ENCODE data around the gene ANXA6. TPM values are rescaled to one million over a fixed set of nuclear protein-coding genes. Genes with fewer than 3 reads are reported as not detected.

Gene ANXA6
- total RNA-seq, 4 donors from 2014 or later, result 8.6 to 80.3 (median 24.9) TPM

GRCh38 chr5:151126199-151126645 lies 31.4 kb downstream of the ANXA6 start:
- H3K9me3 ChIP-seq, result no peaks in the 10 kb centered on the region
- no peak overlapping the region for H3K4me3 ChIP-seq
- H3K27me3 ChIP-seq, result no peaks in the 10 kb centered on the region
- no peak for DNase-seq
- WGBS, 2 donors, result 12 to 24% methylated on average over 7 of the region's 9 CpGs
- H3K36me3 ChIP-seq, result peaks cover 0 to 94% (median 11%) of the 10 kb centered on the region in 3 donors
- TF ChIP-seq, protein P1, sequence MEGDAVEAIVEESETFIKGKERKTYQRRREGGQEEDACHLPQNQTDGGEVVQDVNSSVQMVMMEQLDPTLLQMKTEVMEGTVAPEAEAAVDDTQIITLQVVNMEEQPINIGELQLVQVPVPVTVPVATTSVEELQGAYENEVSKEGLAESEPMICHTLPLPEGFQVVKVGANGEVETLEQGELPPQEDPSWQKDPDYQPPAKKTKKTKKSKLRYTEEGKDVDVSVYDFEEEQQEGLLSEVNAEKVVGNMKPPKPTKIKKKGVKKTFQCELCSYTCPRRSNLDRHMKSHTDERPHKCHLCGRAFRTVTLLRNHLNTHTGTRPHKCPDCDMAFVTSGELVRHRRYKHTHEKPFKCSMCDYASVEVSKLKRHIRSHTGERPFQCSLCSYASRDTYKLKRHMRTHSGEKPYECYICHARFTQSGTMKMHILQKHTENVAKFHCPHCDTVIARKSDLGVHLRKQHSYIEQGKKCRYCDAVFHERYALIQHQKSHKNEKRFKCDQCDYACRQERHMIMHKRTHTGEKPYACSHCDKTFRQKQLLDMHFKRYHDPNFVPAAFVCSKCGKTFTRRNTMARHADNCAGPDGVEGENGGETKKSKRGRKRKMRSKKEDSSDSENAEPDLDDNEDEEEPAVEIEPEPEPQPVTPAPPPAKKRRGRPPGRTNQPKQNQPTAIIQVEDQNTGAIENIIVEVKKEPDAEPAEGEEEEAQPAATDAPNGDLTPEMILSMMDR (IDR thresholded peaks at IDR 0.05), result peak; percentile 72 to 86 (median 80)
- no peak for TF ChIP-seq POLR2A (IDR thresholded peaks at IDR 0.05)
- intact Hi-C loops (cut with DNase I), result loop anchor here (10.0 kb wide), 1 partner anchor 109 kb away; no protein-coding TSS in a partner anchor
- peaks cover 0 to 44% (median 3%) of the 10 kb centered on the region in 3 donors for H3K4me1 ChIP-seq
- H3K27ac ChIP-seq, result no peak overlapping the region

DNA sequence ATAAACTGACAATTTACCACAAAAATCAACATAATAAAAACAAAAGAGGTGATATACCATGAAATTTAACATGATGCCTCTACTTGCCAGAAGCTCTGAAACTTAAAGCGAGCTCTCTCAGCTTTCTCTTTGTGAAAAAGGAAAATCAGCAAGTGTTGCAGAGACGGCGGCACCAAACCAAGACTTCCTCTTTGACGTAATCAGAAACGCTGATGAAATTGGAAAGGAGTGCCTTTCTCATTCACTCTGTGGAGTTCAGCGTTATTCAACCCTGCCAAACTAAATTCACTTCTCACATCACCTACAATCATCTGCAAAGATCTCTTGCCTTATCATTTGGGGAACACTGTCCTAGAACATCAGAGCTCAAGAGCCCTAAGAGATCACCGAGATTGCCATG lies 32.2 kb downstream of the ANXA6 start:
- Histone ChIP-seq H3K4me1 (peaks cover 0 to 52% (median 3%) of the 10 kb centered on the region in 3 donors), H3K27ac (no peak overlapping the region), H3K4me3 (no peak overlapping the region), H3K27me3 (no peaks in the 10 kb centered on the region), H3K9me3 (no peaks in the 10 kb centered on the region), H3K36me3 (peaks cover 0 to 92% (median 15%) of the 10 kb centered on the region in 3 donors)
- intact Hi-C loops (cut with DNase I), result loop anchor here (10.0 kb wide), 1 partner anchor 109 kb away; no protein-coding TSS in a partner anchor
- WGBS, 2 donors, result 53 to 63% methylated on average over 6 to 7 of the region's 7 CpGs
- TF ChIP-seq, protein P1 (IDR thresholded peaks at IDR 0.05), result no peak
- no peak for TF ChIP-seq POLR2A (IDR thresholded peaks at IDR 0.05)
- no peak for DNase-seq

GRCh38 chr5:151123897-151124751 lies 33.5 kb downstream of the ANXA6 start:
- Histone ChIP-seq H3K27me3 (no peaks in the 10 kb centered on the region), H3K9me3 (no peaks in the 10 kb centered on the region), H3K36me3 (peaks cover 0 to 89% (median 20%) of the 10 kb centered on the region in 3 donors), H3K4me3 (no peak overlapping the region), H3K4me1 (peaks cover 0 to 65% (median 3%) of the 10 kb centered on the region in 3 donors), H3K27ac (peak overlapping the region in 1 of 4 donors; percentile 26)
- TF ChIP-seq, protein P1 (IDR thresholded peaks at IDR 0.05), result no peak
- peak in 1 of 4 donors; percentile 2 for TF ChIP-seq POLR2A (IDR thresholded peaks at IDR 0.05)
- WGBS, 2 donors, result 51 to 56% methylated on average over 6 to 16 of the region's 17 CpGs
- peak; percentile 27 for DNase-seq
- intact Hi-C loops (cut with DNase I), result loop anchor here (5.0 to 10.0 kb wide), 2 partner anchors 33 to 111 kb away; partner anchors contain the start of gene ANXA6

- peaks cover 0 to 66% (median 3%) of the 10 kb centered on the region in 3 donors for H3K4me1 ChIP-seq
- no peaks in the 10 kb centered on the region for H3K27me3 ChIP-seq
- no peak overlapping the region for H3K4me3 ChIP-seq
- TF ChIP-seq, protein P1 (IDR thresholded peaks at IDR 0.05), result no peak
- TF ChIP-seq POLR2A (IDR thresholded peaks at IDR 0.05), result no peak
- no peak overlapping the region for H3K27ac ChIP-seq
- H3K9me3 ChIP-seq, result no peaks in the 10 kb centered on the region
- no peak for DNase-seq
- 93 to 98% methylated on average over 9 of the region's 14 CpGs for WGBS, 2 donors
- H3K36me3 ChIP-seq, result peaks cover 0 to 88% (median 16%) of the 10 kb centered on the region in 3 donors
- intact Hi-C loops (cut with DNase I), result loop anchor here (5.0 to 10.0 kb wide), 2 partner anchors 34 to 112 kb away; partner anchors contain the start of gene ANXA6
Measured at GRCh38 chr5:151122828-151123227, 34.8 kb downstream of the ANXA6 start.

DNA sequence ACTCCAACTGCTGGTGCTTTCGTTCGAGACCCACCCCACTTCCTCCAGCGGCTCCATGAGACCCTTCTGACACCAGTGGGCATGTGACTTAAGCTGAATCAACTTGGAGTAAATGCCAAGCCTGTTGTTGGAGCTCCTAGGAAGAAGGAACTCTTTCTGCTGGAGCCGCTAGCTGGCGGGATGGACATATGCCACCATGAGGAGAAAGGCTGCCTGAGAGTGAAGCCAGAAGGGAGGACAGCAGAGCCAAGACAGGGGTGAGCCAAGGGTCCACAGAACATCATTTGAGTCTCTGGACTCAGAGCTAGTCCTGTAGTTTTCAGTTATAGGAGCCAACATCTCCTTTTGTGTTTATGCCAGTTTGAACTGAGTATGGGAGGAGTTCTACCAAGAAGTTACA lies 35.9 kb downstream of the ANXA6 start:
- no peak for DNase-seq
- 70 to 92% methylated on average over 2 to 4 of the region's 5 CpGs for WGBS, 2 donors
- intact Hi-C loops (cut with DNase I), result loop anchor here (5.0 to 10.0 kb wide), 2 partner anchors 36 to 113 kb away; partner anchors contain the start of gene ANXA6
- Histone ChIP-seq H3K27ac (no peak overlapping the region), H3K4me1 (peaks cover 0 to 66% (median 3%) of the 10 kb centered on the region in 3 donors), H3K9me3 (no peaks in the 10 kb centered on the region), H3K4me3 (no peak overlapping the region), H3K36me3 (peaks cover 0 to 88% (median 16%) of the 10 kb centered on the region in 3 donors), H3K27me3 (no peaks in the 10 kb centered on the region)
- TF ChIP-seq POLR2A (IDR thresholded peaks at IDR 0.05), result no peak
- TF ChIP-seq, protein P1 (IDR thresholded peaks at IDR 0.05), result no peak

All from esophagus squamous epithelium (tissue), 5 donors.